C4-2B (cell line): Measurements from ENCODE around the gene SERPINB1.

ENCODE experiments used
- H3K27ac ChIP-seq: fragments of 450-650 bp; 2 replicates; pipeline ENCODE4 v1.5.1; 2017
- CTCF ChIP-seq: fragments of 450-650 bp; conservative IDR thresholded peaks from 2 replicates; pipeline ENCODE4 v1.5.1; 2017; ENCODE audit warnings: mild to moderate bottlenecking
- ZFX ChIP-seq: fragments of 450-650 bp; IDR thresholded peaks from 2 replicates; pipeline ENCODE4 v1.6.1; 2017

Gene SERPINB1

GRCh38 chr6:2784061-2784460, 57.6 kb downstream of the SERPINB1 start:
- TF ChIP-seq CTCF (no peak), ZFX (no peak)

GRCh38 chr6:2783188-2783963, 58.3 kb downstream of the SERPINB1 start:
- no peak for TF ChIP-seq CTCF
- no peak for TF ChIP-seq ZFX
- H3K27ac ChIP-seq = no peak overlapping the region

More at GRCh38 chr6:2784061-2784460, 57.6 kb downstream of the SERPINB1 start:
- no peak overlapping the region for H3K27ac ChIP-seq

DNA sequence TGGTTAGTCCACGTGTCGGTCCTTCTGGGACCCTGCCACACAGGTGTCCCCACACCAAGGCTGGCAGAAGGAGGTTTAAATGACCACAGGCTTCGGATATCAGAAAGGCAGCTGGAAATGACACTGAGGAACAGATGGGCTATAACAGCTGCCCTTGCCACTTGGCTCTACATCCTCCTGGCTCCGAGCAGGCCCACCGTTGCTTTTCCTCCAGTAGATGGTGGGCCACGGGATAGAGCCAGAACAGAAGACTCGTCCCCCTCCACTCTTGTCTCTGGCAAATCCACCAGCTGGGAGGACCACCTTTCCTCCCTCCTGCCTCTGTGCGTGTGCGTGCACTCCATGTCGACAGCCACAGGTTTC, 58.9 kb downstream of the SERPINB1 start:
- H3K27ac ChIP-seq = no peak overlapping the region
- TF ChIP-seq ZFX (no peak), CTCF (no peak)

DNA sequence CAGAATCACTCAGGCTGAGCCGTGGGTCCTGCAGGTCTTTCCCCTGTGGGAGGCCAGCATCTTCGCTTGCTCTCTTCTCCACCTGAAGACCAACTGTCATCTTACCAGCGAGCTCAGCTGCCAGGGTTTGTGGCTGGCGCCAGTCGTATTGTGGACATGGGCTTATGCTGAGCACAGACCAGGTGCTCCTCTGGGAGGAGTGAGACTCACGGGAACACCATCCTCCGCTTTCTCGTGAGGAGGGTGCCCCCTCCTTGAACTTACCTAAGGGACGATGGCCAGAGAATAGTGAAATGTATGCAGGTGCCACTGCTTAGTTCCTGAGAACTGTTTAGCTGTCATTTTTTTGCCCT, 59.3 kb downstream of the SERPINB1 start:
- no peak overlapping the region for H3K27ac ChIP-seq
- TF ChIP-seq CTCF = no peak
- no peak for TF ChIP-seq ZFX
